Activated CD8-positive, alpha-beta memory T cell treated with anti-CD3 and anti-CD28 coated beads for 36 hours (primary cell): Measurements from ENCODE around the gene A4GNT. TPM values are rescaled to one million over a fixed set of nuclear protein-coding genes. Genes with fewer than 3 reads are reported as not detected.
"Not testable (repeated sequence)": the region's sequence is repeated elsewhere in the genome, so short reads cannot be mapped to it uniquely, and the experiment has no call there.

Source experiments
- CTCF ChIA-PET: fragments of 350-600 bp; sonication (Branson Sonifier 250); formaldehyde crosslinking; loops from one replicate; lab custom pipeline; 2021; ENCODE audit warnings: antibody characterized with exemption; lab: Charles Lee
- POLR2A ChIA-PET: fragments of 350-600 bp; sonication (Branson Sonifier 250); formaldehyde crosslinking; loops from one replicate; lab custom pipeline; 2021; ENCODE audit warnings: antibody characterized with exemption; lab: Charles Lee
- total RNA-seq, 2 experiments: library from RNA; stranded (reverse); gene quantifications; one replicate each; pipeline ENCODE4 v1.2.3, GENCODE V29; 2021

The A4GNT gene
- total RNA-seq, 2 experiments from 2014 or later: not detected

- ChIA-PET CTCF (interaction anchor here (0.9 kb wide), 1 partner anchor 10 kb away, joined by 3 read pairs; the partner anchor contains the start of gene DZIP1L), POLR2A (no interaction called here)
Observed at GRCh38 chr3:138124706-138125355, 7.4 kb downstream of the A4GNT start.

- CTCF ChIA-PET: no interaction called here
- POLR2A ChIA-PET: no interaction called here
Observed at GRCh38 chr3:138124188-138124587, 8.0 kb downstream of the A4GNT start.

GRCh38 chr3:138119423-138119766 is 12.8 kb downstream of the A4GNT start:
- ChIA-PET CTCF (interaction anchor here (0.7 to 3.0 kb wide), 5 partner anchors 8 to 53 kb away, joined by 3 to 24 read pairs (median 10); no protein-coding TSS in a partner anchor), POLR2A (no interaction called here)

- ChIA-PET POLR2A (no interaction called here), CTCF (interaction anchor here (0.7 to 3.0 kb wide), 7 partner anchors 36 to 94 kb away, joined by 3 to 24 read pairs (median 3); no protein-coding TSS in a partner anchor)
Observed at GRCh38 chr3:138118612-138119422, 13.4 kb downstream of the A4GNT start.

- ChIA-PET POLR2A (no interaction called here), CTCF (interaction anchor here (0.8 to 1.1 kb wide), 3 partner anchors 10 to 49 kb away, joined by 3 read pairs; no protein-coding TSS in a partner anchor)
Observed at GRCh38 chr3:138114988-138115971, 16.9 kb downstream of the A4GNT start, which contains the start of gene DZIP1L. Gene DZIP1L (minus strand): TSS chr3:138115608. CDS start chr3:138103971, 11,637 bp downstream.

GRCh38 chr3:138114431-138114918 is 17.7 kb downstream of the A4GNT start:
- ChIA-PET CTCF (interaction anchor here (1.1 kb wide), 1 partner anchor 11 kb away, joined by 3 read pairs; no protein-coding TSS in a partner anchor), POLR2A (no interaction called here)

- ChIA-PET POLR2A (no interaction called here), CTCF (no interaction called here)
Observed at GRCh38 chr3:138113326-138113725, 18.9 kb downstream of the A4GNT start.

- POLR2A ChIA-PET: no interaction called here
- CTCF ChIA-PET: no interaction called here
Observed at GRCh38 chr3:138112362-138112761, 19.8 kb downstream of the A4GNT start.

- POLR2A ChIA-PET: no interaction called here
- CTCF ChIA-PET: no interaction called here
Observed at GRCh38 chr3:138105598-138105997, 26.6 kb downstream of the A4GNT start.

GRCh38 chr3:138103466-138103865 is 28.7 kb downstream of the A4GNT start:
- CTCF ChIA-PET: interaction anchor here (1.4 kb wide), 1 partner anchor 12 kb away, joined by 3 read pairs; the partner anchor contains the start of gene DZIP1L
- POLR2A ChIA-PET: no interaction called here

- POLR2A ChIA-PET, CTCF ChIA-PET: not testable (repeated sequence)
Observed at GRCh38 chr3:138101351-138101940, 30.7 kb downstream of the A4GNT start.

GRCh38 chr3:138099417-138099816 is 32.8 kb downstream of the A4GNT start:
- POLR2A ChIA-PET: no interaction called here
- CTCF ChIA-PET: no interaction called here

GRCh38 chr3:138097192-138098172 is 34.7 kb downstream of the A4GNT start:
- ChIA-PET POLR2A (no interaction called here), CTCF (interaction anchor here (1.1 kb wide), 1 partner anchor 18 kb away, joined by 3 read pairs; no protein-coding TSS in a partner anchor)

- ChIA-PET CTCF (interaction anchor here (1.1 kb wide), 1 partner anchor 13 kb away, joined by 3 read pairs; no protein-coding TSS in a partner anchor), POLR2A (no interaction called here)
Observed at GRCh38 chr3:138093721-138094120, 38.5 kb downstream of the A4GNT start.

- ChIA-PET POLR2A (no interaction called here), CTCF (no interaction called here)
Observed at GRCh38 chr3:138092023-138092422, 40.2 kb downstream of the A4GNT start.

- ChIA-PET POLR2A (no interaction called here), CTCF (no interaction called here)
Observed at GRCh38 chr3:138089091-138089490, 43.1 kb downstream of the A4GNT start.

GRCh38 chr3:138085745-138086144 is 46.4 kb downstream of the A4GNT start:
- CTCF ChIA-PET, POLR2A ChIA-PET: not testable (repeated sequence)
